Measurements from ENCODE around the gene MKX. TPM values are rescaled to one million over a fixed set of nuclear protein-coding genes. Genes with fewer than 3 reads are reported as not detected.

MKX gene
- total RNA-seq (2022) (1.5 and 2.3 TPM in 2 replicates), Bru-seq, nascent RNA (percentile 38 among the genes with signal in this experiment), BruChase-seq, experiment 1, labeled RNA remaining after a 6-hour chase (percentile 35 among the genes with signal in this experiment), BruChase-seq, experiment 2, labeled RNA remaining after a 2-hour chase (percentile 28 among the genes with signal in this experiment)
- long read RNA-seq, partial matches to known transcripts: 4 of 5 reads
- long read RNA-seq, other reads (novel, unspliced or antisense): 1 of 5 reads

- DNase-seq: peak; percentile 23
- H3K4me1 Mint-ChIP-seq (ENCODE audit: low read depth, unreplicated experiment): peaks cover 15% of the 10 kb centered on the region
- no peak within 1 kb of the TSS for H3K27ac Mint-ChIP-seq (ENCODE audit: unreplicated experiment)
- peaks cover 65% of the 10 kb centered on the region for H3K27me3 Mint-ChIP-seq (ENCODE audit: unreplicated experiment)
- no TSS peak for BruUV-seq (replicated peaks)
- peak within 1 kb of the TSS; percentile 85 for H3K4me3 Mint-ChIP-seq (ENCODE audit: low read depth, unreplicated experiment)
- intact Hi-C loops (cut with micrococcal nuclease; ENCODE audit: unreplicated experiment): no loop called here
- CTCF ChIA-PET: no interaction called here
- no peaks in the 10 kb centered on the region for H3K9me3 Mint-ChIP-seq (ENCODE audit: low read depth, unreplicated experiment)
- H3K36me3 Mint-ChIP-seq (ENCODE audit: insufficient read depth, unreplicated experiment): peaks cover 39% of the 10 kb centered on the region
- TF ChIP-seq CTCF (IDR thresholded peaks at IDR 0.05; ENCODE audit: unreplicated experiment): no peak
Observed at GRCh38 chr10:27745732-27746396, at the start of gene MKX. Gene MKX (minus strand): TSS chr10:27745819. CDS start chr10:27743415, 2,404 bp downstream.

- BruUV-seq (replicated peaks): no TSS peak
- CTCF ChIA-PET: interaction anchor here (0.5 kb wide), 1 partner anchor 225 kb away, joined by 3 read pairs; no protein-coding TSS in a partner anchor
Observed at GRCh38 chr10:27794157-27794556, 48.5 kb upstream of the MKX start.

GRCh38 chr10:27792216-27792615 is 46.6 kb upstream of the MKX start:
- no peak overlapping the region for H3K27ac Mint-ChIP-seq (ENCODE audit: unreplicated experiment)
- H3K27me3 Mint-ChIP-seq (ENCODE audit: unreplicated experiment): peaks cover 17% of the 10 kb centered on the region
- H3K36me3 Mint-ChIP-seq (ENCODE audit: insufficient read depth, unreplicated experiment): no peaks in the 10 kb centered on the region
- H3K9me3 Mint-ChIP-seq (ENCODE audit: low read depth, unreplicated experiment): no peaks in the 10 kb centered on the region
- no peak for TF ChIP-seq CTCF (IDR thresholded peaks at IDR 0.05; ENCODE audit: unreplicated experiment)
- no peak overlapping the region for H3K4me3 Mint-ChIP-seq (ENCODE audit: low read depth, unreplicated experiment)
- H3K4me1 Mint-ChIP-seq (ENCODE audit: low read depth, unreplicated experiment): no peaks in the 10 kb centered on the region
- CTCF ChIA-PET: no interaction called here
- intact Hi-C loops (cut with micrococcal nuclease; ENCODE audit: unreplicated experiment): no loop called here
- DNase-seq: no peak
- BruUV-seq (replicated peaks): no TSS peak

More at GRCh38 chr10:27794157-27794556, 48.5 kb upstream of the MKX start:
- no peak overlapping the region for H3K27ac Mint-ChIP-seq (ENCODE audit: unreplicated experiment)
- TF ChIP-seq CTCF (IDR thresholded peaks at IDR 0.05; ENCODE audit: unreplicated experiment): no peak
- intact Hi-C loops (cut with micrococcal nuclease; ENCODE audit: unreplicated experiment): no loop called here
- H3K9me3 Mint-ChIP-seq (ENCODE audit: low read depth, unreplicated experiment): no peaks in the 10 kb centered on the region
- H3K36me3 Mint-ChIP-seq (ENCODE audit: insufficient read depth, unreplicated experiment): no peaks in the 10 kb centered on the region
- H3K27me3 Mint-ChIP-seq (ENCODE audit: unreplicated experiment): peaks cover 9% of the 10 kb centered on the region
- no peak for DNase-seq
- no peak overlapping the region for H3K4me3 Mint-ChIP-seq (ENCODE audit: low read depth, unreplicated experiment)
- no peaks in the 10 kb centered on the region for H3K4me1 Mint-ChIP-seq (ENCODE audit: low read depth, unreplicated experiment)

- CTCF ChIA-PET: interaction anchor here (0.6 to 1.4 kb wide), 5 partner anchors 159 to 457 kb away, joined by 3 to 15 read pairs (median 10); no protein-coding TSS in a partner anchor
- Mint-ChIP-seq H3K36me3 (ENCODE audit: insufficient read depth, unreplicated experiment) (no peaks in the 10 kb centered on the region), H3K4me1 (ENCODE audit: low read depth, unreplicated experiment) (peaks cover 8% of the 10 kb centered on the region), H3K27me3 (ENCODE audit: unreplicated experiment) (peaks cover 21% of the 10 kb centered on the region), H3K27ac (ENCODE audit: unreplicated experiment) (no peak overlapping the region), H3K9me3 (ENCODE audit: low read depth, unreplicated experiment) (peaks cover 4% of the 10 kb centered on the region), H3K4me3 (ENCODE audit: low read depth, unreplicated experiment) (no peak overlapping the region)
- DNase-seq: no peak
- no TSS peak for BruUV-seq (replicated peaks)
- TF ChIP-seq CTCF (IDR thresholded peaks at IDR 0.05; ENCODE audit: unreplicated experiment): no peak
- intact Hi-C loops (cut with micrococcal nuclease; ENCODE audit: unreplicated experiment): loop anchor here (10.0 kb wide), 1 partner anchor 181 kb away; no protein-coding TSS in a partner anchor
Observed at GRCh38 chr10:27784272-27784671, 38.7 kb upstream of the MKX start.

All from Calu3 (cell line).